SHP77 treated with DMSO at 0.1 percent for 48 hours (cell line): ENCODE measurements around the gene CXXC5.

ENCODE experiments used
- DNase-seq: peaks from one replicate; lab custom pipeline; 2025; lab: John Stamatoyannopoulos, UW

The CXXC5 gene

GRCh38 chr5:139682016-139682975 is 34.1 kb downstream of the CXXC5 start:
- DNase-seq = no peak

GRCh38 chr5:139683295-139684271 is 35.4 kb downstream of the CXXC5 start:
- DNase-seq = no peak

- no peak for DNase-seq
Observed at GRCh38 chr5:139684350-139684880, 36.3 kb downstream of the CXXC5 start.

- DNase-seq = no peak
Observed at GRCh38 chr5:139684881-139685749, 37.0 kb downstream of the CXXC5 start.

- no peak for DNase-seq
Observed at GRCh38 chr5:139685886-139686285, 37.7 kb downstream of the CXXC5 start.

- DNase-seq = no peak
Observed at GRCh38 chr5:139686356-139686705, 38.2 kb downstream of the CXXC5 start.

- DNase-seq = no peak
Observed at GRCh38 chr5:139686706-139687441, 38.7 kb downstream of the CXXC5 start.

GRCh38 chr5:139687656-139688055 is 39.5 kb downstream of the CXXC5 start:
- DNase-seq = no peak

GRCh38 chr5:139688088-139688702 is 40.0 kb downstream of the CXXC5 start:
- no peak for DNase-seq

GRCh38 chr5:139688751-139689372 is 40.7 kb downstream of the CXXC5 start:
- DNase-seq = no peak

GRCh38 chr5:139689631-139690063 is 41.5 kb downstream of the CXXC5 start:
- no peak for DNase-seq

- DNase-seq = no peak
Observed at GRCh38 chr5:139690064-139690802, 42.1 kb downstream of the CXXC5 start.

- no peak for DNase-seq
Observed at GRCh38 chr5:139690803-139691629, 42.9 kb downstream of the CXXC5 start.

- DNase-seq = no peak
Observed at GRCh38 chr5:139692148-139692547, 44.0 kb downstream of the CXXC5 start.

- no peak for DNase-seq
Observed at GRCh38 chr5:139692679-139693308, 44.6 kb downstream of the CXXC5 start.

GRCh38 chr5:139693676-139694364 is 45.7 kb downstream of the CXXC5 start:
- no peak for DNase-seq
